HepG2 (cell line): ENCODE measurements around the gene SNX11. TPM values are rescaled to one million over a fixed set of nuclear protein-coding genes. Genes with fewer than 3 reads are reported as not detected.
A peak's percentile ranks its signal among the peaks of the same experiment; 100 is the strongest.

Source experiments
- ATF6 ChIP-seq: sonication (generic); formaldehyde crosslinking; conservative IDR thresholded peaks from 2 replicates; pipeline ENCODE4 v1.4.0; 2020; ENCODE audit warnings: missing genetic modification reagents
- DNMT3B ChIP-seq: conservative IDR thresholded peaks from 2 replicates; pipeline ENCODE4 v1.6.1; 2016; ENCODE audit warnings: missing biosample characterization, control low read depth
- GTF3A ChIP-seq: sonication (generic); formaldehyde crosslinking; conservative IDR thresholded peaks from 2 replicates; pipeline ENCODE4 v1.4.0; 2020; ENCODE audit warnings: mild to moderate bottlenecking, missing genetic modification reagents
- MAF1 ChIP-seq: sonication (generic); formaldehyde crosslinking; IDR thresholded peaks from 2 replicates; pipeline ENCODE4 v1.5.0; 2020; ENCODE audit warnings: missing genetic modification reagents, borderline replicate concordance
- MED8 ChIP-seq: sonication (generic); formaldehyde crosslinking; IDR thresholded peaks from 2 replicates; pipeline ENCODE4 v1.8.1; 2023; ENCODE audit warnings: mild to moderate bottlenecking, missing genetic modification reagents; ENCODE audit not compliant: insufficient replicate concordance
- MIXL1 ChIP-seq: IDR thresholded peaks from 2 replicates; pipeline ENCODE4 v1.6.1; 2016
- MXD4 ChIP-seq: IDR thresholded peaks from 2 replicates; pipeline ENCODE4 v1.6.1; 2016; ENCODE audit warnings: mild to moderate bottlenecking, missing biosample characterization, missing genetic modification reagents
- POLR2G ChIP-seq: fragments of 200-400 bp; formaldehyde crosslinking; IDR thresholded peaks from 2 replicates; pipeline ENCODE4 v1.6.1; 2018; ENCODE audit warnings: mild to moderate bottlenecking, low read depth, low read length, moderate library complexity
- SATB2 ChIP-seq: sonication (generic); formaldehyde crosslinking; IDR thresholded peaks from 2 replicates; pipeline ENCODE4 v1.5.0; 2020; ENCODE audit warnings: missing genetic modification reagents
- THYN1 ChIP-seq: sonication (generic); formaldehyde crosslinking; IDR thresholded peaks from 2 replicates; pipeline ENCODE4 v1.8.1; 2023; ENCODE audit warnings: low read depth, mild to moderate bottlenecking, moderate library complexity, missing genetic modification reagents, borderline replicate concordance
- U2AF2 ChIP-seq: fragments of 200-400 bp; formaldehyde crosslinking; IDR thresholded peaks from 2 replicates; pipeline ENCODE4 v1.6.1; 2017; ENCODE audit warnings: low read depth, mild to moderate bottlenecking, low read length
- ZFX ChIP-seq: sonication (generic); formaldehyde crosslinking; IDR thresholded peaks from 2 replicates; pipeline ENCODE4 v1.4.0; 2020; ENCODE audit warnings: mild to moderate bottlenecking, low read depth, missing genetic modification reagents, moderate library complexity
- ZNF138 ChIP-seq: sonication (generic); formaldehyde crosslinking; IDR thresholded peaks from 2 replicates; pipeline ENCODE4 v1.5.0; 2020; ENCODE audit warnings: mild to moderate bottlenecking, low read depth, missing genetic modification reagents
- ZNF264 ChIP-seq: sonication (generic); formaldehyde crosslinking; IDR thresholded peaks from 2 replicates; pipeline ENCODE4 v1.4.0; 2020; ENCODE audit warnings: missing genetic modification reagents
- ZNF513 ChIP-seq: sonication (generic); formaldehyde crosslinking; conservative IDR thresholded peaks from 2 replicates; pipeline ENCODE4 v1.5.0; 2020; ENCODE audit warnings: missing genetic modification reagents
- ZNF629 ChIP-seq: sonication (generic); formaldehyde crosslinking; conservative IDR thresholded peaks from 2 replicates; pipeline ENCODE4 v1.5.0; 2020; ENCODE audit warnings: missing genetic modification reagents
- ZNF788 ChIP-seq: sonication (generic); formaldehyde crosslinking; IDR thresholded peaks from 2 replicates; pipeline ENCODE4 v1.5.0; 2020; ENCODE audit warnings: mild to moderate bottlenecking, missing genetic modification reagents, borderline replicate concordance
- polyA plus RNA-seq, 8 experiments: library from polyadenylated mRNA; depleted of rRNA in 3 of 8; stranded (reverse) in 7 of 8; unstranded in 1 of 8; fragments of >200 nt; fragmentation: Illumina TruSeq in 4 of 8; extraction: Trizol in 4 of 8; gene quantifications; 2 replicates each; pipeline versions ENCODE4 v1.2.1 to v1.2.3, GENCODE V29; 2011 to 2016; ENCODE audit warnings: low read depth in 4 of 8, missing spikeins in 1 of 8, mixed read lengths in 1 of 8; ENCODE audit not compliant: insufficient read depth in 1 of 8
- total RNA-seq, 5 experiments: library from RNA; depleted of rRNA; stranded (reverse); fragments of >200 nt; fragmentation: Illumina TruSeq; extraction: Trizol; gene quantifications; 2 replicates each; pipeline ENCODE4 v1.2.3, GENCODE V29; 2016; ENCODE audit warnings: low read depth in 1 of 5
- TF ChIP-seq, protein P1 (sequence below), 2 experiments: sonication (generic) in 1 of 2; formaldehyde crosslinking in 1 of 2; IDR thresholded peaks; 2 replicates each; pipeline versions ENCODE4 v1.4.0 to v1.6.1; 2018 to 2020; ENCODE audit warnings: missing genetic modification reagents in 2 of 2, borderline replicate concordance in 1 of 2, low read depth in 1 of 2, mild to moderate bottlenecking in 1 of 2, missing biosample characterization in 1 of 2
- TF ChIP-seq, protein P2 (sequence below): IDR thresholded peaks from 2 replicates; pipeline ENCODE4 v1.6.1; 2016; ENCODE audit warnings: missing genetic modification reagents, missing compliant biosample characterization
- TF ChIP-seq, protein P3 (sequence below): sonication (generic); formaldehyde crosslinking; IDR thresholded peaks from 2 replicates; pipeline ENCODE4 v1.8.1; 2023; ENCODE audit warnings: mild to moderate bottlenecking, missing genetic modification reagents, borderline replicate concordance
- TF ChIP-seq, protein P4 (sequence below): sonication (generic); formaldehyde crosslinking; IDR thresholded peaks from 2 replicates; pipeline ENCODE4 v1.8.0; 2022; ENCODE audit warnings: missing genetic modification reagents, low read depth, mild to moderate bottlenecking, borderline replicate concordance
- TF ChIP-seq, protein P5 (sequence below): sonication (generic); formaldehyde crosslinking; IDR thresholded peaks from 2 replicates; pipeline ENCODE4 v1.4.0; 2020; ENCODE audit warnings: missing genetic modification reagents, borderline replicate concordance

The SNX11 gene
- total and polyA plus RNA-seq, 2 of the 13 experiments (the other 11 are each of a cell fraction or from before 2014, with no cell fraction given), result 12.9 to 14.0 TPM

DNA sequence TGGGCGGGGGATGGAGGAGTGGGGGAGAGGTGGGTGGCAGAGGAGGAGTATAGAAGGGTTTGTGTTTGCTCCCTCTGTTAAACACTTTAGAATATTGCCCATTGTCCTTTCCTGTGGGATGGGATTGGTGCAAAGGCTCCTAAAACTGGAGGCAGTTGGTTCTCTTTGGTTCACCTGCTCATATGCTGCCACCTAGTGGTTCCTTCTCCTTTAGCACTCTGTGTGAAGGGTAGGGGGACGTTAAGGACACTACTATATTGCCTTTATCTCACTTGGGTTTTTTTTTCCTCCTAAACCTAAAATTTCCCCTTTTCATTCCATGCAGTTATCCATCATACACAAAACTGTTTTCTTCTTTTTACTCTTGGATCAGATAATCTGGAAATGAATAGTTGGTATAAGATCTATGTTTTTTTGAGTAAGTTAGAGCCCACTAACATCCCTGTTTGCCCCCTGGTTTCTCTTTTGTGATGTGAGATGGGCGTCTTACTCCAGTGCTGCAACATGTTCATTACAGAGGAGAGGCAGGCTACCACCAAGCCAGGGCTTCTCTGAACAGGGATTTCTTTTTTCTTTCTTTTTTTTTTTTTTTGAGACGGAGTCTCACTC lies 23.8 kb downstream of the SNX11 start (continued):
- TF ChIP-seq, protein P1, sequence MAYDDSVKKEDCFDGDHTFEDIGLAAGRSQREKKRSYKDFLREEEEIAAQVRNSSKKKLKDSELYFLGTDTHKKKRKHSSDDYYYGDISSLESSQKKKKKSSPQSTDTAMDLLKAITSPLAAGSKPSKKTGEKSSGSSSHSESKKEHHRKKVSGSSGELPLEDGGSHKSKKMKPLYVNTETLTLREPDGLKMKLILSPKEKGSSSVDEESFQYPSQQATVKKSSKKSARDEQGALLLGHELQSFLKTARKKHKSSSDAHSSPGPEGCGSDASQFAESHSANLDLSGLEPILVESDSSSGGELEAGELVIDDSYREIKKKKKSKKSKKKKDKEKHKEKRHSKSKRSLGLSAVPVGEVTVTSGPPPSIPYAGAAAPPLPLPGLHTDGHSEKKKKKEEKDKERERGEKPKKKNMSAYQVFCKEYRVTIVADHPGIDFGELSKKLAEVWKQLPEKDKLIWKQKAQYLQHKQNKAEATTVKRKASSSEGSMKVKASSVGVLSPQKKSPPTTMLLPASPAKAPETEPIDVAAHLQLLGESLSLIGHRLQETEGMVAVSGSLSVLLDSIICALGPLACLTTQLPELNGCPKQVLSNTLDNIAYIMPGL (CRISPR knock-in tag; IDR thresholded peaks at IDR 0.05; ENCODE audit: borderline replicate concordance in 1 of 2, low read depth in 1 of 2), result 0 out of 4 replicates have a peak, but pooled peaks of 1 of the 2 experiments have one; percentile 58
- no peak for TF ChIP-seq SATB2 (CRISPR knock-in tag)
- TF ChIP-seq MIXL1 (CRISPR knock-in tag), result no peak
- TF ChIP-seq, protein P2, sequence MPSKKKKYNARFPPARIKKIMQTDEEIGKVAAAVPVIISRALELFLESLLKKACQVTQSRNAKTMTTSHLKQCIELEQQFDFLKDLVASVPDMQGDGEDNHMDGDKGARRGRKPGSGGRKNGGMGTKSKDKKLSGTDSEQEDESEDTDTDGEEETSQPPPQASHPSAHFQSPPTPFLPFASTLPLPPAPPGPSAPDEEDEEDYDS (CRISPR knock-in tag), result 0 out of 2 replicates have a peak, but pooled peaks have one; percentile 18
- no peak for TF ChIP-seq ZNF513 (CRISPR knock-in tag)
- no peak for TF ChIP-seq ZNF138 (CRISPR knock-in tag)
- TF ChIP-seq, protein P3, sequence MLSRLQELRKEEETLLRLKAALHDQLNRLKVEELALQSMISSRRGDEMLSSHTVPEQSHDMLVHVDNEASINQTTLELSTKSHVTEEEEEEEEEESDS (CRISPR knock-in tag), result no peak
- TF ChIP-seq MAF1 (CRISPR knock-in tag), result no peak
- TF ChIP-seq MXD4 (CRISPR knock-in tag), result no peak
- no peak for TF ChIP-seq DNMT3B (CRISPR knock-in tag)
- TF ChIP-seq, protein P4, sequence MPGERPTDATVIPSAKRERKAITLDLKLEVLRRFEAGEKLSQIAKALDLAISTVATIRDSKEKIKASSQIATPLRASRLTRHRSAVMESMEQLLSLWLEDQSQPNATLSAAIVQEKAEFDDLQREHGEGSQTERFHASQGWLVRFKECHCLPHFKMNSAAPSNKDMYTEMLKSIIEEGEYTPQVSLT (CRISPR knock-in tag), result no peak
- no peak for TF ChIP-seq POLR2G
- no peak for TF ChIP-seq THYN1 (CRISPR knock-in tag)
- TF ChIP-seq ZFX, result no peak
- TF ChIP-seq U2AF2, result no peak
- TF ChIP-seq MED8 (CRISPR knock-in tag), result no peak
- no peak for TF ChIP-seq ZNF629 (CRISPR knock-in tag)
- TF ChIP-seq, protein P5, sequence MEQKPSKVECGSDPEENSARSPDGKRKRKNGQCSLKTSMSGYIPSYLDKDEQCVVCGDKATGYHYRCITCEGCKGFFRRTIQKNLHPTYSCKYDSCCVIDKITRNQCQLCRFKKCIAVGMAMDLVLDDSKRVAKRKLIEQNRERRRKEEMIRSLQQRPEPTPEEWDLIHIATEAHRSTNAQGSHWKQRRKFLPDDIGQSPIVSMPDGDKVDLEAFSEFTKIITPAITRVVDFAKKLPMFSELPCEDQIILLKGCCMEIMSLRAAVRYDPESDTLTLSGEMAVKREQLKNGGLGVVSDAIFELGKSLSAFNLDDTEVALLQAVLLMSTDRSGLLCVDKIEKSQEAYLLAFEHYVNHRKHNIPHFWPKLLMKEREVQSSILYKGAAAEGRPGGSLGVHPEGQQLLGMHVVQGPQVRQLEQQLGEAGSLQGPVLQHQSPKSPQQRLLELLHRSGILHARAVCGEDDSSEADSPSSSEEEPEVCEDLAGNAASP (CRISPR knock-in tag), result 0 out of 2 replicates have a peak, but pooled peaks have one; percentile 28
- no peak for TF ChIP-seq ZNF264 (CRISPR knock-in tag)
- no peak for TF ChIP-seq ZNF788 (CRISPR knock-in tag)
- no peak for TF ChIP-seq ATF6 (CRISPR knock-in tag)
- no peak for TF ChIP-seq GTF3A (CRISPR knock-in tag)
